Astrocyte of the cerebellum (primary cell): Measurements from ENCODE around the gene PBRM1.
"Not testable (repeated sequence)": the region's sequence is repeated elsewhere in the genome, so short reads cannot be mapped to it uniquely, and the experiment has no call there.

Experiments used
- DNase-seq: peaks from one replicate; pipeline ENCODE4 v3.0.0-alpha.2; 2011; ENCODE audit warnings: low read depth
- H3K4me3 ChIP-seq: 2 replicates; pipeline ENCODE4 v1.5.1; 2011; ENCODE audit warnings: mild to moderate bottlenecking, low read depth, low read length, moderate library complexity
- CTCF ChIP-seq: IDR thresholded peaks from 2 replicates; pipeline ENCODE4 v1.5.1; 2012; ENCODE audit warnings: low read length, low read depth, moderate library complexity, mild to moderate bottlenecking; ENCODE audit errors: missing control alignments
- in situ Hi-C: cut with HindIII; loops from 2 replicates; pipeline ENCODE4 v1.10.0; 2017; ENCODE audit warnings: low sequenced_read_pairs

Gene PBRM1

GRCh38 chr3:52528586-52529375 is 156.9 kb downstream of the PBRM1 start:
- no peak for DNase-seq
- TF ChIP-seq CTCF = no peak
- H3K4me3 ChIP-seq = no peak overlapping the region
- in situ Hi-C loops = no loop called here

- in situ Hi-C loops = no loop called here
- DNase-seq = no peak
- TF ChIP-seq CTCF = no peak
- H3K4me3 ChIP-seq = no peak overlapping the region
Measured at GRCh38 chr3:52527732-52528585, 157.8 kb downstream of the PBRM1 start.

GRCh38 chr3:52527039-52527731 is 158.5 kb downstream of the PBRM1 start:
- no peak for DNase-seq
- TF ChIP-seq CTCF = no peak
- in situ Hi-C loops = no loop called here
- no peak overlapping the region for H3K4me3 ChIP-seq

- H3K4me3 ChIP-seq, in situ Hi-C loops: not testable (repeated sequence)
Measured at GRCh38 chr3:52526671-52527038, 159.1 kb downstream of the PBRM1 start.

GRCh38 chr3:52525680-52526561 is 159.8 kb downstream of the PBRM1 start:
- no peak for DNase-seq
- no peak overlapping the region for H3K4me3 ChIP-seq
- in situ Hi-C loops = no loop called here
- TF ChIP-seq CTCF = no peak

More at GRCh38 chr3:52526671-52527038, 159.1 kb downstream of the PBRM1 start:
- not testable (repeated sequence) for DNase-seq

- in situ Hi-C loops = no loop called here
- DNase-seq = no peak
- no peak for TF ChIP-seq CTCF
- no peak overlapping the region for H3K4me3 ChIP-seq
Measured at GRCh38 chr3:52524752-52525679, 160.7 kb downstream of the PBRM1 start.
